ENCODE measurements around the gene QPCT.

DNA sequence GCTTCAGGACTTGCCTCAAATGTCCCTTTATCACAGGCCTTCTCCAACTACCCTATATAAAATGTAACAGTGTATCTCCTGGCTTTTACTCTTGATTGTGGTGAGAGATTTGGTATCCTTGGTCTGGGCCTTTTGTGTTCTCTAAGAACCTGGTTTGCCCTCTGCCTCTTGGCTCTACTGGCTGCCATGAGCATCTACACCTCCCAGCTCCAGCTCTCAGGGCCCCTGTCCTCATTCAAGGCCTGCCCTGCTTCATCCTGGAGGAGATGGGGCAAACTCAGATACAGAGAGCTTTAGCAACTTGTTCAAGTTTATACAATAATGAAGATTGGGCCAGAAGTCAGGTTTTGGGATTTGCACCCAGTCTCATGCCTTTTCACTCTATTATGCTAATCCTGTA is 45.0 kb downstream of the QPCT start:
- TF ChIP-seq CTCF (IDR thresholded peaks at IDR 0.05) (no peak), TAF1 (IDR thresholded peaks at IDR 0.05; ENCODE audit: borderline replicate concordance, low read depth, low read length) (no peak), JUND (IDR thresholded peaks at IDR 0.05) (no peak), NRF1 (IDR thresholded peaks at IDR 0.05; ENCODE audit: low read depth, low read length) (no peak), EZH2phosphoT487 (IDR thresholded peaks at IDR 0.05; ENCODE audit: borderline replicate concordance, low read depth) (no peak), RAD21 (IDR thresholded peaks at IDR 0.05; ENCODE audit: low read length) (no peak), POLR2AphosphoS5 (IDR thresholded peaks at IDR 0.05; ENCODE audit: low read depth, low read length) (no peak), REST (IDR thresholded peaks at IDR 0.05; ENCODE audit: low read depth, low read length) (no peak)

All from SK-N-SH (cell line).